H1 (cell line): ENCODE results near the gene PARD6A.

Experiments used
- CTCF ChIP-seq, 3 experiments: IDR thresholded peaks; 1 replicate in 2 of 3; 2 replicates in 1 of 3; pipeline versions ENCODE4 v1.5.1 to v1.6.1; 2011; ENCODE audit warnings: low read length in 3 of 3, mild to moderate bottlenecking in 3 of 3, inconsistent platforms in 2 of 3, low read depth in 1 of 3, moderate library complexity in 1 of 3; ENCODE audit not compliant: insufficient read depth in 1 of 3; ENCODE audit errors: control extremely low read depth in 1 of 3
- POLR2A ChIP-seq, 2 experiments: IDR thresholded peaks; 1 replicate in 1 of 2; 2 replicates in 1 of 2; pipeline ENCODE4 v1.6.1; 2011; ENCODE audit warnings: low read depth in 2 of 2, low read length in 2 of 2, mild to moderate bottlenecking in 2 of 2; ENCODE audit errors: control extremely low read depth in 1 of 2
- SP2 ChIP-seq: IDR thresholded peaks from 2 replicates; pipeline ENCODE4 v1.6.1; 2012; ENCODE audit warnings: mild to moderate bottlenecking, low read length, inconsistent platforms

GRCh38 chr16:67645397-67646121 lies 15.2 kb upstream of the PARD6A start:
- no peak for TF ChIP-seq CTCF (IDR thresholded peaks at IDR 0.05; ENCODE audit: control extremely low read depth in 1 of 3, insufficient read depth in 1 of 3, low read depth in 1 of 3, low read length in 3 of 3)
- TF ChIP-seq POLR2A (IDR thresholded peaks at IDR 0.05; ENCODE audit: control extremely low read depth in 1 of 2, low read depth in 2 of 2, low read length in 2 of 2) = no peak
- no peak for TF ChIP-seq SP2
